DOHH2 (cell line): ENCODE results near the gene SOD2.
"Not testable (repeated sequence)": the region's sequence is repeated elsewhere in the genome, so short reads cannot be mapped to it uniquely, and the experiment has no call there.

Source experiments
- H3F3A ChIP-seq: fragments of 200-600 bp; sonication (generic), shearing (Covaris generic); 2 replicates; pipeline ENCODE4 v1.6.0; 2016; ENCODE audit warnings: antibody characterized with exemption, mild to moderate bottlenecking; ENCODE audit not compliant: control insufficient read depth, insufficient read depth
- H3K27ac ChIP-seq: fragments of 200-600 bp; sonication (generic); 2 replicates; pipeline ENCODE4 v1.5.1; 2014; ENCODE audit warnings: low read depth, mild to moderate bottlenecking, low read length, moderate library complexity
- H3K27me3 ChIP-seq: fragments of 200-600 bp; sonication (generic); 2 replicates; pipeline ENCODE4 v1.6.1; 2014; ENCODE audit warnings: mild to moderate bottlenecking, low read length, mixed read lengths; ENCODE audit not compliant: control insufficient read depth
- H3K36me3 ChIP-seq: fragments of 200-600 bp; sonication (generic); 2 replicates; pipeline ENCODE4 v1.6.1; 2014; ENCODE audit warnings: mild to moderate bottlenecking, low read length, moderate library complexity, mixed read lengths; ENCODE audit not compliant: control insufficient read depth
- H3K4me1 ChIP-seq: fragments of 200-600 bp; sonication (generic); 2 replicates; pipeline ENCODE4 v1.6.1; 2014; ENCODE audit warnings: mild to moderate bottlenecking, low read length, mixed read lengths; ENCODE audit not compliant: control insufficient read depth
- H3K4me2 ChIP-seq: fragments of 200-600 bp; sonication (generic); 2 replicates; pipeline ENCODE4 v1.6.0; 2014; ENCODE audit warnings: mild to moderate bottlenecking, low read length, moderate library complexity
- H3K4me3 ChIP-seq: fragments of 200-600 bp; sonication (generic); 2 replicates; pipeline ENCODE4 v1.5.1; 2014; ENCODE audit warnings: mild to moderate bottlenecking, low read length, mixed read lengths
- H3K79me2 ChIP-seq: fragments of 200-600 bp; sonication (generic); 2 replicates; pipeline ENCODE4 v1.6.1; 2014; ENCODE audit warnings: mild to moderate bottlenecking, low read length, mixed read lengths; ENCODE audit not compliant: control insufficient read depth
- H3K9me2 ChIP-seq: fragments of 200-600 bp; sonication (generic); replicated peaks from 2 replicates; pipeline ENCODE4 v1.6.1; 2014; ENCODE audit warnings: mild to moderate bottlenecking, low read length, mixed read lengths; ENCODE audit not compliant: control insufficient read depth
- H3K9me3 ChIP-seq: fragments of 200-600 bp; sonication (generic); 2 replicates; pipeline ENCODE4 v1.6.1; 2014; ENCODE audit warnings: antibody characterized with exemption, low read length, mixed read lengths; ENCODE audit not compliant: control insufficient read depth, insufficient read depth
- H4K20me1 ChIP-seq: fragments of 200-600 bp; sonication (generic); 2 replicates; pipeline ENCODE4 v1.6.0; 2014; ENCODE audit warnings: low read depth, mild to moderate bottlenecking, antibody characterized with exemption, low read length, moderate library complexity; ENCODE audit not compliant: control insufficient read depth, insufficient read depth
- EZH2phosphoT487 ChIP-seq: fragments of 200-600 bp; sonication (generic); IDR thresholded peaks from 2 replicates; pipeline ENCODE4 v1.6.1; 2017; ENCODE audit warnings: borderline replicate concordance, mild to moderate bottlenecking, antibody characterized with exemption, low read length, moderate library complexity, mixed read lengths
- TF ChIP-seq, protein P1 (sequence below): fragments of 200-600 bp; sonication (generic); IDR thresholded peaks from one replicate; pipeline ENCODE4 v1.5.1; 2014; ENCODE audit warnings: antibody characterized with exemption, mild to moderate bottlenecking, low read depth, low read length; ENCODE audit not compliant: poor library complexity, severe bottlenecking

SOD2 gene

DNA sequence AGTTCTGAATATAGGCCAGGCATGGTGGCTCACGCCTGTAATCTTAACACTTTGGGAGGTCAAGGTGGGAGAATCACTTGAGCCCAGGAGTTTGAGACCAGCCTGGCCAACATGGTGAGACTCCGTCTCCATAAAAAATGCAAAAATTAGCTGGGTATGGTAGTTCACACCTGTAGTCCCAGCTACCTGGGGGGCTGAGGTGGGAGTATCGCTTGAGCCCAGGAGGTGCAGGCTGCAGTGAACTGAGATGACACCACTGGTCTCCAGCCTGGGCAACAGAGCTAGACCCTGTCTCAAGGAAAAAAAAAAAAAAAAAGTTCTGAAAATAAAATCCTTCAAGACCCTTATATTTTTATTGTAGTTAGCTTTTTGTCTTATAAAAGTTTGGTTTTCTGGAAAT lies 22.6 kb upstream of the SOD2 start:
- no peaks in the 10 kb centered on the region for H3K4me1 ChIP-seq
- no peaks in the 10 kb centered on the region for H4K20me1 ChIP-seq
- H3K9me2 ChIP-seq: no peaks in the 10 kb centered on the region
- no peak overlapping the region for H3K27ac ChIP-seq
- H3K79me2 ChIP-seq: peaks cover 3% of the 10 kb centered on the region
- TF ChIP-seq, protein P1, sequence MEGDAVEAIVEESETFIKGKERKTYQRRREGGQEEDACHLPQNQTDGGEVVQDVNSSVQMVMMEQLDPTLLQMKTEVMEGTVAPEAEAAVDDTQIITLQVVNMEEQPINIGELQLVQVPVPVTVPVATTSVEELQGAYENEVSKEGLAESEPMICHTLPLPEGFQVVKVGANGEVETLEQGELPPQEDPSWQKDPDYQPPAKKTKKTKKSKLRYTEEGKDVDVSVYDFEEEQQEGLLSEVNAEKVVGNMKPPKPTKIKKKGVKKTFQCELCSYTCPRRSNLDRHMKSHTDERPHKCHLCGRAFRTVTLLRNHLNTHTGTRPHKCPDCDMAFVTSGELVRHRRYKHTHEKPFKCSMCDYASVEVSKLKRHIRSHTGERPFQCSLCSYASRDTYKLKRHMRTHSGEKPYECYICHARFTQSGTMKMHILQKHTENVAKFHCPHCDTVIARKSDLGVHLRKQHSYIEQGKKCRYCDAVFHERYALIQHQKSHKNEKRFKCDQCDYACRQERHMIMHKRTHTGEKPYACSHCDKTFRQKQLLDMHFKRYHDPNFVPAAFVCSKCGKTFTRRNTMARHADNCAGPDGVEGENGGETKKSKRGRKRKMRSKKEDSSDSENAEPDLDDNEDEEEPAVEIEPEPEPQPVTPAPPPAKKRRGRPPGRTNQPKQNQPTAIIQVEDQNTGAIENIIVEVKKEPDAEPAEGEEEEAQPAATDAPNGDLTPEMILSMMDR: no peak
- no peak for TF ChIP-seq EZH2phosphoT487
- H3K9me3 ChIP-seq: no peaks in the 10 kb centered on the region
- no peak overlapping the region for H3K4me3 ChIP-seq
- no peak overlapping the region for H3K4me2 ChIP-seq
- no peaks in the 10 kb centered on the region for H3K36me3 ChIP-seq
- no peaks in the 10 kb centered on the region for H3F3A ChIP-seq
- no peaks in the 10 kb centered on the region for H3K27me3 ChIP-seq

DNA sequence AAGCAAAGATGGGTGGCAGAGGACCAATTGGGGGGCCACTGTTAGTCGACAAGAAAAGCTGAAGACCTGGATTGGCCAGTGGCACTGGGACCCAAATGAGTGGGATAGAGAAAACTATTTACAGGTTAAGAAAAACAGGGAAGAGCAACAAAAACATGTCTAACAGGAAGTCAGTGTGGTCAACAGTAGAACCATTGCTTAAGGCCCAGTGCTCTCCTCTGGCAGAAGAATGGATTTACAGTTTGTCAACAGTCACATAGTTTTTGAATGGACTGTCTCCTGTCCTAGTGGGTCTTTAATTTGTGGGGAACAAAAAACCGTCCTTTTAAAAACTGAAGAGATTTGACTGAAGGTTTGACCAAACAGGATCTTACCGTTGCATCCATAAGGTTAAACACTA lies 22.1 kb upstream of the SOD2 start:
- peaks cover under 1% of the 10 kb centered on the region for H3K79me2 ChIP-seq
- TF ChIP-seq, protein P1: no peak
- TF ChIP-seq EZH2phosphoT487: no peak
- no peaks in the 10 kb centered on the region for H3F3A ChIP-seq

DNA sequence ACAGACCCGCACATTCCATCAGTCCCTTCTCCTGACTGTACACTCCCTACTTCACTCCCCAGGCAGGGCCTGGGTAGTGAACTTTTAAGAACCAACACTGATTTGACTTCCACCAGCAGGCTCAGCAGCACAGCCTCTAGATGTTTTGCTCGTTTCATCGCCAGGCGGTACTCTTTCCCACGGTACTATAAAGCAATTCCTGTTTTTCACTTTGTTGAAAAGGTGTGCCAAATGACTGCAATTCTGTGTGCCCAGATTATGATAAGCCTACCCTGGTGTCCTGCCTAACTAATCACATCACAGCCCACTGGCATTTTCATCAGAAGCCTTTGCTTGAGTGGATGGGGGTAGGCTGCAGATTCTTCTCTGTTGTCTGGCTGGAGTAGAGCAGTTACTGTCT lies 21.4 kb upstream of the SOD2 start:
- H3K27ac ChIP-seq: no peak overlapping the region
- no peaks in the 10 kb centered on the region for H3K9me2 ChIP-seq
- no peak for TF ChIP-seq EZH2phosphoT487
- TF ChIP-seq, protein P1: no peak
- H3K4me2 ChIP-seq: no peak overlapping the region
- no peaks in the 10 kb centered on the region for H4K20me1 ChIP-seq
- H3K27me3 ChIP-seq: no peaks in the 10 kb centered on the region
- H3K79me2 ChIP-seq: no peaks in the 10 kb centered on the region
- no peaks in the 10 kb centered on the region for H3K9me3 ChIP-seq
- no peaks in the 10 kb centered on the region for H3K36me3 ChIP-seq
- no peak overlapping the region for H3K4me3 ChIP-seq
- no peaks in the 10 kb centered on the region for H3K4me1 ChIP-seq
- H3F3A ChIP-seq: no peaks in the 10 kb centered on the region

More for the DNA sequence above, 22.1 kb upstream of the SOD2 start:
- H3K4me3 ChIP-seq: no peak overlapping the region
- H3K9me3 ChIP-seq: no peaks in the 10 kb centered on the region
- no peaks in the 10 kb centered on the region for H3K27me3 ChIP-seq
- no peaks in the 10 kb centered on the region for H3K36me3 ChIP-seq
- no peaks in the 10 kb centered on the region for H3K4me1 ChIP-seq
- no peaks in the 10 kb centered on the region for H3K9me2 ChIP-seq
- H3K27ac ChIP-seq: no peak overlapping the region
- no peak overlapping the region for H3K4me2 ChIP-seq
- H4K20me1 ChIP-seq: no peaks in the 10 kb centered on the region

DNA sequence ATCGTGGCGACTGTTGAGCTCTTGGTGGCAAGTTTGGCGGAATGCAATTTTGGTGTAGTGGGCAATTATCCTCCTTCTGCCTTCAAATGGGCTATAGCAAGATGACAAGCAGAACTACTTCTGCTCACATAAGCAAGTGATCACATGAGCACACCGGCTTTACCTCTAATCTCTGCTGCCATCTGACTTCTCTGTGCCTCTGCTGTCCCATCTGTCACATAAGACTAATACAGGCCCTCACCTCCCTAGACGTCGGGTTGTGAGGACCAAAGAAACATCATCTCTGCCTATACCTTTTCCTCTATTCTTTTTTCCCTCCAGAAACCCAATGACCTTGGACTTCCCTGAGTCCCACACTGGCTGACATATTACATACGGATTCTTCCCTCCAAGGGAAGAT lies 20.9 kb upstream of the SOD2 start:
- H3K36me3 ChIP-seq: no peaks in the 10 kb centered on the region
- no peaks in the 10 kb centered on the region for H3K9me3 ChIP-seq
- H3F3A ChIP-seq: no peaks in the 10 kb centered on the region
- H3K79me2 ChIP-seq: no peaks in the 10 kb centered on the region
- no peak overlapping the region for H3K4me2 ChIP-seq
- no peak overlapping the region for H3K27ac ChIP-seq
- H3K4me1 ChIP-seq: no peaks in the 10 kb centered on the region
- no peaks in the 10 kb centered on the region for H3K27me3 ChIP-seq
- no peaks in the 10 kb centered on the region for H3K9me2 ChIP-seq
- TF ChIP-seq, protein P1: no peak
- no peak for TF ChIP-seq EZH2phosphoT487
- no peak overlapping the region for H3K4me3 ChIP-seq
- no peaks in the 10 kb centered on the region for H4K20me1 ChIP-seq

DNA sequence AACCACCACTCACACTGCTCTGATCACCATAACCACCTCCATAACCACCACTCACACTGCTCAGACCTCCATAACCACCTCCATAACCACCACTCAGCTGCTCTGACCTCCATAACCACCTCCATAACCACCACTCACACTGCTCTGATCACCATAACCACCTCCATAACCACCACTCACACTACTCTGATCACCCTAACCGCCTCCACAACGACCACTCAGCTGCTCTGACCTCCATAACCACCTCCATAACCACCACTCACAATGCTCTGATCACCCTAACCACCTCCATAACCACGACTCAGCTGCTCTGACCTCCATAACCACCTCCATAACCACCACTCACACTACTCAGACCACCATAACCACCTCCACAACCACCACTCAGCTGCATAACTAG lies 19.3 kb upstream of the SOD2 start:
- not testable (repeated sequence) for H3K9me2 ChIP-seq, H3K36me3 ChIP-seq, H4K20me1 ChIP-seq, H3K4me3 ChIP-seq, H3K4me1 ChIP-seq, H3K4me2 ChIP-seq, H3K27ac ChIP-seq, H3K79me2 ChIP-seq, H3F3A ChIP-seq, H3K9me3 ChIP-seq, H3K27me3 ChIP-seq
